Ishikawa (cell line): ENCODE data around the gene PDSS2.

Experiments used
- EGR1 ChIP-seq: IDR thresholded peaks from 2 replicates; pipeline ENCODE4 v1.6.1; 2012
- EP300 ChIP-seq: IDR thresholded peaks from 2 replicates; pipeline ENCODE4 v1.6.1; 2012; ENCODE audit warnings: borderline replicate concordance
- RAD21 ChIP-seq: IDR thresholded peaks from 2 replicates; pipeline ENCODE4 v1.6.1; 2012; ENCODE audit warnings: low read depth
- ZBTB7A ChIP-seq: IDR thresholded peaks from 2 replicates; pipeline ENCODE4 v1.6.1; 2012; ENCODE audit warnings: low read depth

GRCh38 chr6:107144666-107145065 lies 314.7 kb downstream of the PDSS2 start:
- TF ChIP-seq RAD21: no peak
- no peak for TF ChIP-seq ZBTB7A
- no peak for TF ChIP-seq EP300
- TF ChIP-seq EGR1: no peak
